ENCODE results near the gene CARD10. TPM values are rescaled to one million over a fixed set of nuclear protein-coding genes. Genes with fewer than 3 reads are reported as not detected.

CARD10 gene
- total RNA-seq, 4 donors from 2014 or later: 4.0 to 14.0 (median 9.9) TPM

- Histone ChIP-seq H3K4me3 (peak overlapping the region in 1 of 2 donors; percentile 73), H3K4me1 (peaks cover 0 to 78% (median 46%) of the 10 kb centered on the region in 3 donors), H3K27me3 (peaks cover 37% of the 10 kb centered on the region)
Observed at GRCh38 chr22:37562049-37562875, 43.0 kb upstream of the CARD10 start.

DNA sequence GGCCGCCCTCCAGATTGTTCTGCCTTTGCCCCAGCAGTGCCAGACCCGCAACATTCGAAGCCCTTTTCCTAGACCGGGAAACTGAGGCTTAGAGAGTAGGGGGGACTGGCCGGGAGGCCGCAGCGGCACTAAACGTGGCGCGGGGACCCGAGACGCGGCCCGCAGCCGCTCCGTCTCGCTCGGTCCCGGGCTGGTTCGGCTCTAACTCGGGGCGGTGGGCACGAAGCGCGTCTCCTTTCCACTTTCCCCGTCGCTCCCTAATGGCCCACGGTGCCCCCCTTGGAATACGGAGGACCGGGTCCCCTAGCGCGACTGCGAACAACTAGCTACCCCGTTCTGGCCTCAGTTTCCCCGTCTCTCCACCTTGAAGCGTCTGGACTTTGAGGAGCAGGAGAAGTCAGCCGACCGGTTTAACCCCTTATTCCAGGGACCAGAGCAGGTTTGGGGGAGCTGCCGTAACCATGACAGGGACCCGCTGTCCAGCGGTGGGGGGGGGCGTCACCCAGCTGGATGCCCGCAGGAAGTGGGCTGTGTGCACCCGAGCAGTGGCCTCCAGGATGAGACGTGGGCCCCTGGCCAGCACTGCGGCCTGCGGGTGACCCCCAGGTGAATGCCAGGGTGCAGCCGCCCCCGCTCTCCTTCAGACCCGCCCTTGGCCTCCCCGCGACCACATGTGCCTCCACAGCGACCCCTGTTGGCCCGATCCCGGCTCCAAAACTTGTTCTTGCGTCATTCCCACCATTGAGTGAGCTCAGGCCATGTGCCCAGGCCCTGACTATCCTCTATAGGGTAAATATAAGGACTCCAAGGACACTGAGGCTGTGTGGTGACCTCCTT is 42.2 kb upstream of the CARD10 start:
- H3K9me3 ChIP-seq: no peaks in the 10 kb centered on the region
- WGBS, 2 donors (ENCODE audit: low coverage in 1 of 2): 0% methylated on average over 4 of the region's 56 CpGs; no CpG with 5 or more reads in 1 of the 2 donors
- peak overlapping the region; percentile 64 to 73 for H3K4me3 ChIP-seq
- TF ChIP-seq EP300 (IDR thresholded peaks at IDR 0.05) (no peak), POLR2A (IDR thresholded peaks at IDR 0.05) (no peak), POLR2AphosphoS5 (IDR thresholded peaks at IDR 0.05) (peak; percentile 88)
- TF ChIP-seq, protein P1, sequence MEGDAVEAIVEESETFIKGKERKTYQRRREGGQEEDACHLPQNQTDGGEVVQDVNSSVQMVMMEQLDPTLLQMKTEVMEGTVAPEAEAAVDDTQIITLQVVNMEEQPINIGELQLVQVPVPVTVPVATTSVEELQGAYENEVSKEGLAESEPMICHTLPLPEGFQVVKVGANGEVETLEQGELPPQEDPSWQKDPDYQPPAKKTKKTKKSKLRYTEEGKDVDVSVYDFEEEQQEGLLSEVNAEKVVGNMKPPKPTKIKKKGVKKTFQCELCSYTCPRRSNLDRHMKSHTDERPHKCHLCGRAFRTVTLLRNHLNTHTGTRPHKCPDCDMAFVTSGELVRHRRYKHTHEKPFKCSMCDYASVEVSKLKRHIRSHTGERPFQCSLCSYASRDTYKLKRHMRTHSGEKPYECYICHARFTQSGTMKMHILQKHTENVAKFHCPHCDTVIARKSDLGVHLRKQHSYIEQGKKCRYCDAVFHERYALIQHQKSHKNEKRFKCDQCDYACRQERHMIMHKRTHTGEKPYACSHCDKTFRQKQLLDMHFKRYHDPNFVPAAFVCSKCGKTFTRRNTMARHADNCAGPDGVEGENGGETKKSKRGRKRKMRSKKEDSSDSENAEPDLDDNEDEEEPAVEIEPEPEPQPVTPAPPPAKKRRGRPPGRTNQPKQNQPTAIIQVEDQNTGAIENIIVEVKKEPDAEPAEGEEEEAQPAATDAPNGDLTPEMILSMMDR (IDR thresholded peaks at IDR 0.05): peak in 3 of 4 experiments; percentile 73 to 85 (median 83)
- ATAC-seq: peak; percentile 66
- H3K36me3 ChIP-seq: peaks cover 0 to 8% of the 10 kb centered on the region in 2 donors
- H3K27me3 ChIP-seq: peaks cover 37% of the 10 kb centered on the region
- H3K4me1 ChIP-seq: peaks cover 0 to 70% (median 37%) of the 10 kb centered on the region in 3 donors
- peak overlapping the region; percentile 78 to 99 (median 92) for H3K27ac ChIP-seq

More at GRCh38 chr22:37562049-37562875, 43.0 kb upstream of the CARD10 start:
- ATAC-seq: no peak
- TF ChIP-seq POLR2AphosphoS5 (IDR thresholded peaks at IDR 0.05): no peak
- TF ChIP-seq POLR2A (IDR thresholded peaks at IDR 0.05): no peak
- no peak for TF ChIP-seq EP300 (IDR thresholded peaks at IDR 0.05)
- TF ChIP-seq, protein P1 (IDR thresholded peaks at IDR 0.05): no peak
- Histone ChIP-seq H3K27ac (peak overlapping the region in 3 of 4 donors; percentile 89 to 99 (median 94)), H3K36me3 (peaks cover 0 to 15% of the 10 kb centered on the region in 2 donors), H3K9me3 (no peaks in the 10 kb centered on the region)
- 67% methylated on average over 3 of the region's 14 CpGs; no CpG with 5 or more reads in 1 of the 2 donors for whole genome bisulfite sequencing, 2 donors (ENCODE audit: low coverage in 1 of 2)

DNA sequence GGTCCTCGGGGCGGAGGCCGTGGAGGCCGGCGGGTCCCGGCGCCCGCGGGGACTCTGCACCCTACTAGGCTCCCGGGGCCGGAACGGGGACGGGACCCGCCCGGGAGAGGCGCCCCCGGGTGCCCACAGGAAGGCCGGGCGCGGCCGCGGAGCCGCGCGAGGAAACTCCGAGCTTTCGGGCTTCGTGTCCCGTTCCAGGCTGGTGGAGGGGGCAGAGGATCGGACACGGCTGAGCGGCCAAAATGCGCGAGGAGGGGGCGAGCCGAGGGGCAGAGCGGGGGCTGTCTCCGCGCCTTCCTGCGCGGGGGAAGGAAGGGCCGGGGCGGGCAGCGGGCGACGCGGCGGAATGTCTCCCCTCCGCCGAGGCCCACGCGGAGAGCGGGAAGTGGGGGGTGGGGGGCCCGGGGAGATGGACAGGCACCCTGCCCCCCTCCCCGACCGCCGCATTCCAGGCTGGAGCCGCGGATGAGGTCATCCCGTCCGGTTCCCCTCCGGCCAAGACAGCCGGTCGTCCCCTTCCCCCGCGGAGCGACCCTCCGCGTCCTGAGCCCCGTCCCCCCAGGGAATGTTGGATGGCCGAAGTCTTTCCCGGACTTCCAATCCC is 41.5 kb upstream of the CARD10 start:
- H3K27ac ChIP-seq: peak overlapping the region; percentile 78 to 99 (median 92)
- H3K27me3 ChIP-seq: peaks cover 31% of the 10 kb centered on the region
- TF ChIP-seq POLR2AphosphoS5 (IDR thresholded peaks at IDR 0.05) (peak; percentile 68), EP300 (IDR thresholded peaks at IDR 0.05) (no peak)
- TF ChIP-seq, protein P1 (IDR thresholded peaks at IDR 0.05): peak in 1 of 4 experiments; percentile 11
- no peaks in the 10 kb centered on the region for H3K9me3 ChIP-seq
- H3K4me1 ChIP-seq: peaks cover 0 to 62% (median 31%) of the 10 kb centered on the region in 3 donors
- ATAC-seq: peak; percentile 34
- no CpG with 5 or more reads among the region's 72 CpGs for WGBS, 2 donors (ENCODE audit: low coverage in 1 of 2)
- H3K4me3 ChIP-seq: peak overlapping the region; percentile 64 to 73
- H3K36me3 ChIP-seq: peaks cover 0 to under 1% of the 10 kb centered on the region in 2 donors

DNA sequence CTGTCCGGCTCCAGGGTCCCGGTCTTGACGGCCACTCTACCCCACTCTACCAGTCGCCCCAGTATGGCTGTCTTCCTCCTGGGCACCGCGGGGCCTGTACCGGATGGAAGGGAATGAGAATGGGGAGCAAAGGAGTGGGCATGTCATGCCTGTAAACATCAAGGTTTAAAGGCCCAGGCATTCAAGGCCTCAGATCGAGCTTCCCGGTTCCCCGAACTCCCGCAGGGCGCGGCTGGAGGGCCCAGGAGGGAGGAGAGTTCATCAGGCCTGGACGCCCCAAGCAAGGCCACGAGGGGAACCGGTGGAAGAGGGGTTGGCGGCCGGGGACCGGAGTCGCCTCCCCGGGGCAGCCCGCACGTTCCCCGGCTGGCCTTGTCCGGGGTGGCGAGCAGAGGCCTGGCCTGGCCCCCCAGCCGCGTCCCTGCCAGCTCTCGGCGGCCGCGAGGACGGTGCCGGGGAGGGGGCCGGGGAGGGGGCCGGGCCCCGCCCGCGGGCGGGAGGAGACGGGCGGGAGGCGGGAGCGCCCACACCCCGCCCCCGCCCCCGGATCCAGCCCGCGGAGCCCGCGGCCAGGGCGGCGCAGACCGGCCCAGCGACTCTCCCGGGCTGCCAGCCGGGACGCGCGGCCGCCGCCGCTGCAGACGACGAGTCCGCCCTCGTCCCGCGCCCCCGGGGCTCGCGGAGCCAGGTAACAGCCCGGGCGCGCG is 40.8 kb upstream of the CARD10 start, which contains the start of gene CDC42EP1:
TSS of gene CDC42EP1 (plus strand) at position 580 of the 707 bp plus-strand sequence. CDS start 5,870 bp downstream, outside the sequence.
- H3K4me1 ChIP-seq: peaks cover 0 to 57% (median 31%) of the 10 kb centered on the region in 3 donors
- no peaks in the 10 kb centered on the region for H3K36me3 ChIP-seq
- peak within 1 kb of the TSS; percentile 78 to 99 (median 92) for H3K27ac ChIP-seq
- no peaks in the 10 kb centered on the region for H3K9me3 ChIP-seq
- H3K4me3 ChIP-seq: peak within 1 kb of the TSS; percentile 64 to 73
- 23 to 24% methylated on average over 4 to 5 of the region's 76 CpGs for WGBS, 2 donors (ENCODE audit: low coverage in 1 of 2)
- peaks cover 31% of the 10 kb centered on the region for H3K27me3 ChIP-seq
- TF ChIP-seq POLR2AphosphoS5 (IDR thresholded peaks at IDR 0.05): peak; percentile 44
- TF ChIP-seq POLR2A (IDR thresholded peaks at IDR 0.05): peak; percentile 48 to 78
- TF ChIP-seq EP300 (IDR thresholded peaks at IDR 0.05): no peak
- TF ChIP-seq, protein P1 (IDR thresholded peaks at IDR 0.05): no peak
- peak; percentile 68 for ATAC-seq
